Fibroblast of lung (primary cell): ENCODE measurements around the gene ADAP1. TPM values are rescaled to one million over a fixed set of nuclear protein-coding genes. Genes with fewer than 3 reads are reported as not detected.

Source experiments
- DNase-seq, 2 donors: peaks; one replicate each; pipeline versions ENCODE4 v3.0.0 to v3.0.0-alpha.2; 2010; ENCODE audit warnings: low read depth in 2 of 2
- H2AFZ ChIP-seq: 2 replicates; pipeline ENCODE4 v1.5.1; 2012; ENCODE audit warnings: low read length, control low read depth, inconsistent platforms
- H3K27ac ChIP-seq: 2 replicates; pipeline ENCODE4 v1.5.1; 2011; ENCODE audit warnings: low read length, control low read depth; ENCODE audit not compliant: insufficient read depth
- H3K27me3 ChIP-seq: 2 replicates; pipeline ENCODE4 v1.5.1; 2011; ENCODE audit warnings: mild to moderate bottlenecking, low read length; ENCODE audit not compliant: control insufficient read depth, insufficient read depth
- H3K36me3 ChIP-seq: 2 replicates; pipeline ENCODE4 v1.5.1; 2011; ENCODE audit warnings: low read length; ENCODE audit not compliant: control insufficient read depth, insufficient read depth
- H3K4me1 ChIP-seq: 2 replicates; pipeline ENCODE4 v1.5.1; 2011; ENCODE audit warnings: low read length; ENCODE audit not compliant: control insufficient read depth, insufficient read depth; ENCODE audit errors: extremely low read depth
- H3K4me2 ChIP-seq: 2 replicates; pipeline ENCODE4 v1.5.1; 2011; ENCODE audit warnings: low read length, control low read depth; ENCODE audit not compliant: insufficient read depth; ENCODE audit errors: extremely low read depth
- H3K4me3 ChIP-seq, 4 experiments: fragments of 200-600 bp in 1 of 4; sonication (generic) in 1 of 4; replicated peaks in 1 of 4; 2 replicates each; pipeline ENCODE4 v1.5.1; 2011 to 2016; ENCODE audit warnings: low read length in 4 of 4, low read depth in 3 of 4, mild to moderate bottlenecking in 3 of 4, control low read depth in 2 of 4, inconsistent platforms in 1 of 4, mixed read lengths in 1 of 4; ENCODE audit not compliant: insufficient read depth in 1 of 4; ENCODE audit errors: control extremely low read depth in 1 of 4
- H3K79me2 ChIP-seq: 2 replicates; pipeline ENCODE4 v1.5.1; 2012; ENCODE audit warnings: mild to moderate bottlenecking, low read length, inconsistent platforms; ENCODE audit not compliant: control insufficient read depth, insufficient read depth
- H3K9ac ChIP-seq: 2 replicates; pipeline ENCODE4 v1.5.1; 2011; ENCODE audit warnings: mild to moderate bottlenecking, low read length, control low read depth; ENCODE audit not compliant: insufficient read depth
- H3K9me3 ChIP-seq: 2 replicates; pipeline ENCODE4 v1.5.1; 2012; ENCODE audit warnings: low read depth, low read length; ENCODE audit not compliant: control insufficient read depth, insufficient read depth
- H4K20me1 ChIP-seq: 2 replicates; pipeline ENCODE4 v1.5.1; 2011; ENCODE audit warnings: low read length; ENCODE audit not compliant: control insufficient read depth, insufficient read depth; ENCODE audit errors: extremely low read depth
- CTCF ChIP-seq, 2 donors: IDR thresholded peaks in 1 of 2; conservative IDR thresholded peaks in 1 of 2; 1 replicate in 1 of 2; 2 replicates in 1 of 2; pipeline ENCODE4 v1.5.1; 2011 to 2012; ENCODE audit warnings: low read length in 2 of 2, control low read depth in 1 of 2, inconsistent platforms in 1 of 2, low read depth in 1 of 2, mild to moderate bottlenecking in 1 of 2
- EZH2 ChIP-seq: IDR thresholded peaks from 2 replicates; pipeline ENCODE4 v1.5.1; 2012; ENCODE audit warnings: low read length, control low read depth, mild to moderate bottlenecking; ENCODE audit errors: missing control alignments
- polyA plus RNA-seq, 2 donors: library from polyadenylated mRNA; depleted of rRNA in 1 of 2; stranded (reverse) in 1 of 2; unstranded in 1 of 2; fragments of >200 nt; gene quantifications; 2 replicates each; pipeline ENCODE4 v1.2.1, GENCODE V29; 2011 to 2012; ENCODE audit warnings: missing spikeins in 1 of 2
- total RNA-seq: library from RNA; depleted of rRNA; stranded (reverse); fragments of >200 nt; gene quantifications from 2 replicates; pipeline ENCODE4 v1.2.1, GENCODE V29; 2014

The ADAP1 gene
- total and polyA plus RNA-seq, 2 donors (not counting 1 experiment from before 2014, with no cell fraction given): 1.1 to 2.3 TPM

DNA sequence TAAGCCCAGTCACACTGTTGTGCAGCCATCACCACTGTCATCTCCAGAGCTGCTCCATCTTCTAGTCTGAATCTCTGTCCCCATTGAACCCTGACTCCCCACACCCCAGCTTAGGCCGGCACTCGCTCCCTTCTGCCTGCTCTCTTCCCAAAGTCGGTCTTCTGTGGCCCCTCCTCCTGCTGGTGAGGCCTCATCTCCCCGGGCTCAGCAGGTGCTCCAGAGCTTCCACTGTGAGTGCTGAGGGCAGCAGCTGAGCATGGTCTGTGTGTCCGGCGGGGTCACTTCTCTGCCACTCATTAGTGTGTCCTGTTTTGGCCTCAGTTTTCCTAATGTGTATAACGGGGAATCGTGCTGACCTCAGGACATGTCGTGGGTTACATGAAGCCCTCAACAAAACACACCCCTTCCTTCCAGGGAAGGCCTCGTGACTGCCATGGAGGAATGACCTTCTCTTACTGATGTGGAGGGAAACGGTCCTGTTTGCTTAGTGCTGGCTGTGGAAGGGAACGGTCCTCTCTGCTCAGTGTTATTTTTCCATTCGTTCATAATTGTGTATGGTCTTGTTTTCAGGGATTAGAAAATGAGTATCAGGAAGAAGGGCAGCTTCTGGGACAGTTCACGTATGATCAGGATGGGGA lies 82.5 kb downstream of the ADAP1 start:
- Histone ChIP-seq H3K4me1 (peaks cover 10% of the 10 kb centered on the region), H3K9me3 (no peaks in the 10 kb centered on the region), H3K4me3 (no peak overlapping the region), H4K20me1 (no peaks in the 10 kb centered on the region), H3K27me3 (no peaks in the 10 kb centered on the region), H3K79me2 (peaks cover 16% of the 10 kb centered on the region), H3K9ac (no peak overlapping the region), H3K36me3 (peaks cover 21% of the 10 kb centered on the region), H2AFZ (no peak overlapping the region), H3K27ac (no peak overlapping the region), H3K4me2 (no peak overlapping the region)
- TF ChIP-seq CTCF (conservative IDR thresholded peaks at IDR 0.05 in 1 of 2, IDR thresholded peaks at IDR 0.05 in 1 of 2; ENCODE audit: low read depth in 1 of 2, low read length in 2 of 2): no peak
- TF ChIP-seq EZH2: no peak
- DNase-seq: no peak

- no peak overlapping the region for H3K9ac ChIP-seq
- no peak overlapping the region for H3K4me2 ChIP-seq
- peaks cover 23% of the 10 kb centered on the region for H3K36me3 ChIP-seq
- peaks cover 11% of the 10 kb centered on the region for H3K4me1 ChIP-seq
- H3K9me3 ChIP-seq: no peaks in the 10 kb centered on the region
- no peak for TF ChIP-seq EZH2
- TF ChIP-seq CTCF (conservative IDR thresholded peaks at IDR 0.05 in 1 of 2, IDR thresholded peaks at IDR 0.05 in 1 of 2; ENCODE audit: low read depth in 1 of 2, low read length in 2 of 2): no peak
- H2AFZ ChIP-seq: no peak overlapping the region
- H3K27ac ChIP-seq: peak overlapping the region; percentile 23
- no peak overlapping the region for H3K4me3 ChIP-seq
- DNase-seq: no peak
- H3K79me2 ChIP-seq: peaks cover 14% of the 10 kb centered on the region
- no peaks in the 10 kb centered on the region for H3K27me3 ChIP-seq
- no peaks in the 10 kb centered on the region for H4K20me1 ChIP-seq
Observed at GRCh38 chr7:869348-869747, 85.1 kb downstream of the ADAP1 start.

- DNase-seq: no peak
- H3K79me2 ChIP-seq: peaks cover 14% of the 10 kb centered on the region
- H3K27ac ChIP-seq: peak overlapping the region; percentile 95
- peaks cover 11% of the 10 kb centered on the region for H3K4me1 ChIP-seq
- peak overlapping the region; percentile 32 for H3K4me2 ChIP-seq
- H3K36me3 ChIP-seq: peaks cover 23% of the 10 kb centered on the region
- H3K9ac ChIP-seq: no peak overlapping the region
- no peak overlapping the region for H3K4me3 ChIP-seq
- no peaks in the 10 kb centered on the region for H3K9me3 ChIP-seq
- no peak overlapping the region for H2AFZ ChIP-seq
- no peaks in the 10 kb centered on the region for H3K27me3 ChIP-seq
- TF ChIP-seq CTCF (conservative IDR thresholded peaks at IDR 0.05 in 1 of 2, IDR thresholded peaks at IDR 0.05 in 1 of 2; ENCODE audit: low read depth in 1 of 2, low read length in 2 of 2): no peak
- no peak for TF ChIP-seq EZH2
- H4K20me1 ChIP-seq: no peaks in the 10 kb centered on the region
Observed at GRCh38 chr7:868189-868486, 86.3 kb downstream of the ADAP1 start.
